ENCODE data around the gene GNPTG.

Gene GNPTG

DNA sequence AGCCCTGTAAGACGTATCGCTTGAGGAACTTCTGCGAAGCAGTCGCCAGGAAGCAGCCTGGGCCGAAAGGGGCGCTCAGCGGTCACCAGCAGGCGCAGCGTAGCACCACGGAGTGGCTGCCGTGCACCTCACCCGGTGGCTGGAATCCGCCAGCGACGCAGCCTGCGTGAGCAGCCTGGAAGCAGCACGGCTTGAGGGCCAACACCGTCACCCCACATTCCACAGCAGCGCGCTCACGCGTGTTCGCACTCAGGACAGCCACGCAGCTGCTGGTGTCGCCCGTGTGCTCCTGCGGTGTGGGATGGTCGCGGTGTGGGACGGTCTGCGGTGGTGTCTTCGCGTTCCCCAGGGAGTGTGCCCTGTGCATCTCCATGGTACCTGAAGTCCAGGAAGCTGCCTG lies 32.7 kb upstream of the GNPTG start:
- no peak for DNase-seq (ENCODE audit: low read depth)
- TF ChIP-seq, protein P1, sequence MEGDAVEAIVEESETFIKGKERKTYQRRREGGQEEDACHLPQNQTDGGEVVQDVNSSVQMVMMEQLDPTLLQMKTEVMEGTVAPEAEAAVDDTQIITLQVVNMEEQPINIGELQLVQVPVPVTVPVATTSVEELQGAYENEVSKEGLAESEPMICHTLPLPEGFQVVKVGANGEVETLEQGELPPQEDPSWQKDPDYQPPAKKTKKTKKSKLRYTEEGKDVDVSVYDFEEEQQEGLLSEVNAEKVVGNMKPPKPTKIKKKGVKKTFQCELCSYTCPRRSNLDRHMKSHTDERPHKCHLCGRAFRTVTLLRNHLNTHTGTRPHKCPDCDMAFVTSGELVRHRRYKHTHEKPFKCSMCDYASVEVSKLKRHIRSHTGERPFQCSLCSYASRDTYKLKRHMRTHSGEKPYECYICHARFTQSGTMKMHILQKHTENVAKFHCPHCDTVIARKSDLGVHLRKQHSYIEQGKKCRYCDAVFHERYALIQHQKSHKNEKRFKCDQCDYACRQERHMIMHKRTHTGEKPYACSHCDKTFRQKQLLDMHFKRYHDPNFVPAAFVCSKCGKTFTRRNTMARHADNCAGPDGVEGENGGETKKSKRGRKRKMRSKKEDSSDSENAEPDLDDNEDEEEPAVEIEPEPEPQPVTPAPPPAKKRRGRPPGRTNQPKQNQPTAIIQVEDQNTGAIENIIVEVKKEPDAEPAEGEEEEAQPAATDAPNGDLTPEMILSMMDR (IDR thresholded peaks at IDR 0.05; ENCODE audit: insufficient read depth, low read depth, low read length, missing control alignments), result no peak

DNA sequence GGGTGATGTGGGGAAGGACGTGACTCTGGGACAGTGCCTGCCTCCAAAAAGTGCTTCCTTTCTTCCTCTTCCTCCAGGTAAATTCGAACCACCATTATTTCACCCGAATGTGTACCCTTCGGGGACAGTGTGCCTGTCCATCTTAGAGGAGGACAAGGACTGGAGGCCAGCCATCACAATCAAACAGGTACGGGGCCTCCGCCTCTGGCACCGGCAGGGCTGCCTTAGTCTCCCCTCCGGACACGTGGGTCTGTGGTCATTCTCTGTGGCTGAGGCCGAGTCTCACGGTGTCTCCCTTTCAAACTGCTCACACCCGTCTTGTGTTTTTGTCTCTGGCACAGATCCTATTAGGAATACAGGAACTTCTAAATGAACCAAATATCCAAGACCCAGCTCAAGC lies 31.6 kb upstream of the GNPTG start:
- no peak overlapping the region for H3K4me3 ChIP-seq (ENCODE audit: low read depth, low read length)
- TF ChIP-seq, protein P1 (IDR thresholded peaks at IDR 0.05; ENCODE audit: insufficient read depth, low read depth, low read length, missing control alignments), result no peak
- DNase-seq (ENCODE audit: low read depth), result no peak

More for the DNA sequence above, 32.7 kb upstream of the GNPTG start:
- H3K4me3 ChIP-seq (ENCODE audit: low read depth, low read length), result no peak overlapping the region

DNA sequence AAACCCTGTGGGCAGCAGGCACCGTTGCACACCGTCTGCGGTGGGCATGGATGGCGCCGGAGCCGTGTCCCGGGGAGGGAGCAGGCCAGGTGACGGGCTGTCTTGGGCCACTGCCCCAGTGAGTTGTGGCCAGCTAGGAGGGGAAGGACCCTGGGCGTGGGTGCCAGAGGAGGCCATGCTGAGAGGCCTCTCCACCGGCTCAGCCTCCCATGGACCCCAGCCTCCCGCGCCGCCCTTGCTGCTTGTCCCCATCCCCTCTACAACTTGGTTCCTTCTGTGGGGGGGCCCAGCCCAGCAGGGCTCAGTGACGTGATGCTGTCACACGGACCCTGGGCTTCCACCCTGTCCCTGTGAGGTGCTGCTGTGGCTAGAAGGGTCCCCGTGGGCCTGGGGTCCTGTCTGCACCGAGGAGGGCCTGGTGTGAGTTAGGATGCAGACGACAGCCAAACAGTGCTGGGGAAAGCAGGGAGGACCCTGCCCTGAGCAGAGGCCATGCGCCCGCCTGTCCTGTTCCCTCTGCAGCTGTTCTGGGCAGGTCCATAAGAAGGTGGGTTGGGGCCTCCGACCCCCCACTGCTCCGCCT lies 31.0 kb upstream of the GNPTG start:
- DNase-seq (ENCODE audit: low read depth), result no peak
- H3K4me3 ChIP-seq (ENCODE audit: low read depth, low read length), result no peak overlapping the region
- TF ChIP-seq, protein P1 (IDR thresholded peaks at IDR 0.05; ENCODE audit: insufficient read depth, low read depth, low read length, missing control alignments), result no peak

DNA sequence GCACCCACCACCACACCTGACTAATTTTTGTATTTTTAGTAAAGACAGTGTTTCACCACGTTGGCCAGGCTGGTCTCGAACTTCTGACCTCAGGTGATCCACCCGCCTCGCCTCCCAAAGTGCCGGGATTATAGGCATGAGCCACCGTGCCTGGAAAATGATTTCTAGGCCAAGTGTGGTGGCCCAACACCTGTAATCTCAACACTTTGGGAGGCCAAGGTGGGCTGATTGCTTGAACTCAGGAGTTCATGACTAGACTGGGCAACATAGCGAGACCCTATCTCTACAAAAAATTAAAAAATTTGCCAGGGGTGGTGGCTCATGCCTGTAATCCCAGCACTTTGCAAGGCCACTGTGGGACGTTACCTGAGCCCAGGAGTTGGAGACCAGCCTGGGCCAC lies 29.3 kb upstream of the GNPTG start:
- H3K4me3 ChIP-seq (ENCODE audit: low read depth, low read length), result no peak overlapping the region
- DNase-seq (ENCODE audit: low read depth), result no peak
- TF ChIP-seq, protein P1 (IDR thresholded peaks at IDR 0.05; ENCODE audit: insufficient read depth, low read depth, low read length, missing control alignments), result no peak

DNA sequence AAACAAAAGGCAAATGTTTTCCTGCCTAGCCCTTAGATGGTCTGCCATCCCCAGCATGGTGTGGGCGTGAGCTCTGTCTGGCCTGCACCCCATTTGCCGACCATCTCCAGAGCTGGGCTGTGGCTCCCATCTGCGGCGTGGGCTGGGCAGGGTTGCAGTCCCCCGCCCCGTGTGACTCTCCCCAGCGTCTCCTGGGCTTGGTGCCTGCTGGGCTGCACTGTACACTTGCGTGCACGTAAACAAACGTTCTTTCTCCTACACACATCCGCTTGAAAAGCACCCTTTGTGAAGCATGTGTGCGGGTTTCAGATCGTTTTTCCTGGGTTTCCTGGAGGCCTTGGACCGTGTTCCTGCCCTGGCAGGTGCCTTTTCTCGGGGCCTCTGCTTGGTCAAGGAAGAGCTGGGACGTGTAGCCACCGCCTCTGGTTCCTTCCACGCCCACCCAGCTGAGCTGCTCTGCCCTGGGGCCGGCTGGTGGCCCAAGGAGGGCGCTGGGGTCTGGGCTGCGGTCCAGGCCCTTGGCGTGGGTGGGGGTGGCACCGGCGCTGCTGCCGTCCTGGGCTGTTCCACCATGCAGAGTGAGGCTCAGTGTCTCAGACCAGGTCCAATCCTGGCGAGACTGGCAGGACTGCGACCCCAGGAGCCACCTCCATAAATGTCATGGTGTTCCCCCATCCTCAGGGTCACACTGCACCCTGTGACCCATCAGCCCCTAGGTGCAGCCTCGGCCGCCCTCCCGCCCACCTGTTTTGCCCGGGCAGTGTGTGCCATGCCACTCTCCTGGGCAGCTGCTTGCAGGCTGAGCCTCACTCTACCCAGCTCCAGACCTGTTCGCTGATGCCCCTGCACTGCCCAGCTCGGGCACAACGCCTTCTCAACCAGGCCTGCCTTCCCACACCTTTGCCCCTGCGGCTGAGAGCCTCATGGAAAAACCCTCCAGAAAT lies 28.2 kb upstream of the GNPTG start:
- H3K4me3 ChIP-seq (ENCODE audit: low read depth, low read length), result no peak overlapping the region
- DNase-seq (ENCODE audit: low read depth), result no peak
- TF ChIP-seq, protein P1 (IDR thresholded peaks at IDR 0.05; ENCODE audit: insufficient read depth, low read depth, low read length, missing control alignments), result no peak

DNA sequence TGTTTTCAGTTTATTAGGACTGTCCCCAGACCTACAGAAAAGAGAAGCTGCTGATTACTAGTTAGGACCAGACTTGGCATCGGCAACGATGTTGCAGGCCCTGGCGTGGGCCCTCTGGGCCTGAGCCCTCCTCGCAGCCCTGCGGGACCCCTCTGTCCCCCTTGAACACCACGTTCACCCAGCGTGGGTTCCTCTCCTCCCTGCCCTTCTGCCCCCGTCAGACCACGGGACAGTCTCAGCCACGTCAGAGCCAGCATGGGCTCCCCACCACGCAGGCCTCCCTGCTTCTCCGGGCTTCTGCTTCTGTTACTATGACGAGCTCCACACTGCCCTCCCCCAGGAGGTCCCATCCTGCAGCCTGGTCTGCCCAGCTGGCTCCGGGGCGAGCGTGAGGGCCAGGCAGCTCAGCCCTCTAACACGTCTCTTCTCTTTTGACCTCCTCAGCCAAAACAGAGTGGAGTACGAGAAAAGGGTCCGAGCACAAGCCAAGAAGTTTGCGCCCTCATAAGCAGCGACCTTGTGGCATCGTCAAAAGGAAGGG lies 27.4 kb upstream of the GNPTG start:
- TF ChIP-seq, protein P1 (IDR thresholded peaks at IDR 0.05; ENCODE audit: insufficient read depth, low read depth, low read length, missing control alignments), result no peak
- DNase-seq (ENCODE audit: low read depth), result no peak
- no peak overlapping the region for H3K4me3 ChIP-seq (ENCODE audit: low read depth, low read length)
